ENCODE data around the gene DNAH10.

The DNAH10 gene

DNA sequence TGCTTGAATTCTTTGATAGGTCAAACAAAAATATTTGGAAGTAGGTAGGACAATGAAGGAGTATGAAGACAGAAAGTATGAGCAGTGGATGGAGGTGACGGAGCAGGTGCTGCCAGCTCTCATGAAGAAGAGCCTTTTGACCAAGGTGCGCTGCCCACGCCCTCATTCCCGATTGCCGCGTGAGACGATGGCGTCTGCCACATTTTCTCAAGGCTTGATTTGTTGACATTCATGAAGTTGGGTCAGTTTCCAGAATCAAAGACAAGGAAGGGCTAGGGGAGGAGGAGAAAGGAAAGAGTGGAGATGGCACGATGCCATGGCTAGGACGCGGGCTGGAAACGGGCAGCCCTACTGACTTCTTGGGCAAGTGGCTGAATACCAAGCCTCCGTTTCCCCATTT lies 37.1 kb downstream of the DNAH10 start:
- H3K4me3 ChIP-seq (ENCODE audit: low read length) = no peak overlapping the region
- no peak for DNase-seq (ENCODE audit: low read depth)
- TF ChIP-seq, protein P1, sequence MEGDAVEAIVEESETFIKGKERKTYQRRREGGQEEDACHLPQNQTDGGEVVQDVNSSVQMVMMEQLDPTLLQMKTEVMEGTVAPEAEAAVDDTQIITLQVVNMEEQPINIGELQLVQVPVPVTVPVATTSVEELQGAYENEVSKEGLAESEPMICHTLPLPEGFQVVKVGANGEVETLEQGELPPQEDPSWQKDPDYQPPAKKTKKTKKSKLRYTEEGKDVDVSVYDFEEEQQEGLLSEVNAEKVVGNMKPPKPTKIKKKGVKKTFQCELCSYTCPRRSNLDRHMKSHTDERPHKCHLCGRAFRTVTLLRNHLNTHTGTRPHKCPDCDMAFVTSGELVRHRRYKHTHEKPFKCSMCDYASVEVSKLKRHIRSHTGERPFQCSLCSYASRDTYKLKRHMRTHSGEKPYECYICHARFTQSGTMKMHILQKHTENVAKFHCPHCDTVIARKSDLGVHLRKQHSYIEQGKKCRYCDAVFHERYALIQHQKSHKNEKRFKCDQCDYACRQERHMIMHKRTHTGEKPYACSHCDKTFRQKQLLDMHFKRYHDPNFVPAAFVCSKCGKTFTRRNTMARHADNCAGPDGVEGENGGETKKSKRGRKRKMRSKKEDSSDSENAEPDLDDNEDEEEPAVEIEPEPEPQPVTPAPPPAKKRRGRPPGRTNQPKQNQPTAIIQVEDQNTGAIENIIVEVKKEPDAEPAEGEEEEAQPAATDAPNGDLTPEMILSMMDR (IDR thresholded peaks at IDR 0.05; ENCODE audit: insufficient read depth, low read depth, low read length, missing control alignments) = no peak

DNA sequence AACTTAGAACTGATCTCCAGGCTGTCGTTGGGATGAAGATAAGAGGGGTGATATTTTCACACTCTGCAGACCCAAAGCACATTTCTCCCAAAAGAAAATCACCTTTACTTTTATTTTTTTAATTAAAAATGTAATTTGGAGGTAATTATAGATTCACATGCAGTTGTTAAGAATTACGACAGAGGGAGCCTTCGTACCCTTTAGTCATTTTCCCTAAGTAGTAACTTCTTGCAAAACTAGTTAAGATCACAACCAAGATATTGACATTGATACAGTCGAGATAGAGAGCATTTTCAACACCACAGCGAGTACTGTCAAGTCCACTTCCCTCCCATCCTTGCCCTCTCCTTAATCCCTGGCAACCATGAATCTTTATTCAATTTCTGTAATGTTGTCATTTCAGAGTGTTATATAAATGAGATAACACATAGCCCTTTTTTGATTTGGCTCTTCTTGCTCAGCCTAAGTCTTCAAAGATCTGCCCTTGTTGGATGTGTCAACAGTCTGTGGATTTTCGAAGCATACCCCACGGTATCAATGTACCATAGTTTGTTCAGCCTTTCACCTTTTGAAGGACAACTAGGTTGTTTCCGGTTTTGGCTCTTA lies 39.6 kb downstream of the DNAH10 start:
- no peak overlapping the region for H3K4me3 ChIP-seq (ENCODE audit: low read length)
- peak; percentile 55 for DNase-seq (ENCODE audit: low read depth)
- TF ChIP-seq, protein P1 (IDR thresholded peaks at IDR 0.05; ENCODE audit: insufficient read depth, low read depth, low read length, missing control alignments) = peak; percentile 50

DNA sequence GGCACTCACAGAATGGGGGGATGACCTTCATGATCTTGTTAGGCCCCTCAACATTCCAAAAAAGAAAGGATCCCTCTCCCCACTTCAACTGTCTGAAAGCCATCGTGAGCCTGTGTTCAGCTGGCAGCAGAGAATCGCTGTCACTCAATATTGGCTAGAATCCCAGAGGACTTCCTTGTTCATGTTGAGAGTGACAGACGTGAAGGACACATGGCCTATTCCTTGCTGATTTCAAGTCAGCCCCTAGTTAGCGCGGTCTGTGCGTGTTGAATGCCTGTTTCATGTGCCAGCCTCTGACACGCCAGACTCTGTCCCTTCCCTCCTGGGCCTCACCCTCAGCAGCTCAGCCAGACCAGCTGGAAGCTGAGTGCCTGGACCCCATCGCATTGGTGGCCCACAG lies 43.1 kb downstream of the DNAH10 start:
- no peak for DNase-seq (ENCODE audit: low read depth)
- TF ChIP-seq, protein P1 (IDR thresholded peaks at IDR 0.05; ENCODE audit: insufficient read depth, low read depth, low read length, missing control alignments) = no peak

DNA sequence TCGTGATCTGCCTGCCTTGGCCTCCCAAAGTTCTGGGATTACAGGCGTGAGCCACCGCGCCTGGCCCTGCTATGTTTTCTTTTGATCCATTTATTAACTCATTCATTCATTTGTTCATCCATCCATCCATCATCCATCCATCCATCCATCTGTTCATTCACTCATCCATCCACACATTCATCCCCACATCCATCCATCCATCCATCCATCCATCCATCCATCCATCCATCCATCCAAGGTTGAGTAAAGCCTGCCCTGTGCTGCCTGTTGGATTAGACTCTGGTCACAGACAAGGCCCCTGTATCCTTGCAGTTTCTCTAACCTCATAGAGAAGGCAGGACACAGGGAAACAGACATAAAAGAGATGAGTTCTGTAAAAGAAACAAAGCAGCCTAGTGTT lies 44.9 kb downstream of the DNAH10 start:
- no peak for DNase-seq (ENCODE audit: low read depth)
- H3K4me3 ChIP-seq (ENCODE audit: low read length) = no peak overlapping the region
- TF ChIP-seq, protein P1 (IDR thresholded peaks at IDR 0.05; ENCODE audit: insufficient read depth, low read depth, low read length, missing control alignments) = no peak

More for the DNA sequence above, 43.1 kb downstream of the DNAH10 start:
- H3K4me3 ChIP-seq (ENCODE audit: low read length) = no peak overlapping the region

DNA sequence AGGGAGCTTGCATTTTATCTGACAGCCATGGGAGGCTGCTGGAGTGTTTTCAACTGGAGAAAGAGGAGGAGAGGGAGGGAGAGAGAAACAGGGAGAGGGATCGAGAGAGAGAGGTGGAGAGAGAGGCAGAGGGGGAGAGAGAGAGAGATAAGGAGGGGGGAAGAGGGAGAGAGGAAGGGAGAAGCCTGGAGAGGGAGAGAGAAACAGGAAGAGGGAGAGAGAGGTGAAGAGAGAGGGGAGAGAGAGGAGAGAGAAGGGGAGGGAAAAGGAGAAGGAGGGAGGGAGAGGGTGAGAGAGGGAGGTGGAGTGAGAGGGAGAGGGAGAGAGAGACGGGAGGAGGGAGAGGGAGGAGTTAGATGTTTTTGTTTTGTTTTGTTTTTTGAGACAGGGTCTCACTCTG lies 45.6 kb downstream of the DNAH10 start:
- TF ChIP-seq, protein P1 (IDR thresholded peaks at IDR 0.05; ENCODE audit: insufficient read depth, low read depth, low read length, missing control alignments) = no peak
- DNase-seq (ENCODE audit: low read depth) = no peak
- no peak overlapping the region for H3K4me3 ChIP-seq (ENCODE audit: low read length)

DNA sequence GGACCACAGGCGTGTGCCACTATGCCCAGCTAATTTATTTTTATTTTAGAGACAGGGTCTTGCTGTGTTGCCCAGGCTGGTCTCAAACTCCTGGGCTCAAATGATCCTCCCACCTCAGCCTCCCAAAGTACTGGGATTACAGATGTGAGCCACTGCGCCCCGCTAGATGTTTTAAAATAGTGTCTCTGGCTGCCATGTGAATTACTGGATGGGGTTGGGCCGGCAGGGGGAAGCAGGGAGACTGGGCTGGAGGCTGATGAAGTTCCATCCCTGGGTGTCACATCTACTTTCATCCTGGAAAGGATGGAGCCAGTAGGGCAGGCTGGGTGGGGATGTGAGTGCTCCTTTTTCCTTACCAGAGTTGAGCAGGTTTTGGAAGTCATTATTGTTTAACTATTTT lies 46.1 kb downstream of the DNAH10 start:
- TF ChIP-seq, protein P1 (IDR thresholded peaks at IDR 0.05; ENCODE audit: insufficient read depth, low read depth, low read length, missing control alignments) = peak; percentile 16
- peak; percentile 14 for DNase-seq (ENCODE audit: low read depth)
- no peak overlapping the region for H3K4me3 ChIP-seq (ENCODE audit: low read length)

DNA sequence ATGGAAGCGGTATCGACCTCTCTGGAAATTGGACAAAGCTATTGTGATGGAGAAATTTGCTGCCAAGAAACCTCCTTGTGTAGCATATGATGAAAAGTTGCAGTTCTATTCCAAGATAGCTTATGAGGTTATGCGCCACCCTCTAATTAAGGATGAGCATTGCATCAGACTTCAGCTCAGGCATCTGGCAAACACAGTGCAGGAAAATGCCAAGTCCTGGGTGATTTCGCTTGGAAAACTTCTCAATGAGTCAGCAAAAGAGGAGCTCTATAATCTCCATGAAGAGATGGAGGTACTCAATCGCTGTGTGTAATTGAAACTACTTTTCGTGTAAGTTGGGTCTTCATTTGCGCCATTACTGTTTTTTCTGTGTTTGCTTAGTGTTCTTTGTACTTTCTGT lies 51.2 kb downstream of the DNAH10 start:
- no peak overlapping the region for H3K4me3 ChIP-seq (ENCODE audit: low read length)
- peak; percentile 26 for DNase-seq (ENCODE audit: low read depth)
- TF ChIP-seq, protein P1 (IDR thresholded peaks at IDR 0.05; ENCODE audit: insufficient read depth, low read depth, low read length, missing control alignments) = no peak
